HG02623 (cell line): ENCODE data around the gene TSSK1B.
"Not testable (repeated sequence)": the region's sequence is repeated elsewhere in the genome, so short reads cannot be mapped to it uniquely, and the experiment has no call there.

Experiments
- ATAC-seq: cut with Tn5 transposase; IDR thresholded peaks from one replicate; pipeline ENCODE4 v1.9.1; 2021; ENCODE audit warnings: moderate library complexity; ENCODE audit not compliant: unreplicated experiment

Gene TSSK1B

GRCh38 chr5:113404269-113404668, 30.5 kb downstream of the TSSK1B start:
- no peak for ATAC-seq

GRCh38 chr5:113397986-113398385, 36.8 kb downstream of the TSSK1B start:
- not testable (repeated sequence) for ATAC-seq

GRCh38 chr5:113397046-113397445, 37.7 kb downstream of the TSSK1B start:
- no peak for ATAC-seq

GRCh38 chr5:113394658-113395057, 40.1 kb downstream of the TSSK1B start:
- ATAC-seq = no peak

- ATAC-seq = no peak
Observed at GRCh38 chr5:113390224-113390623, 44.6 kb downstream of the TSSK1B start.

GRCh38 chr5:113389116-113389515, 45.7 kb downstream of the TSSK1B start:
- no peak for ATAC-seq

- ATAC-seq = no peak
Observed at GRCh38 chr5:113387844-113388243, 46.9 kb downstream of the TSSK1B start.

- ATAC-seq = no peak
Observed at GRCh38 chr5:113384782-113385285, 50.0 kb downstream of the TSSK1B start.

DNA sequence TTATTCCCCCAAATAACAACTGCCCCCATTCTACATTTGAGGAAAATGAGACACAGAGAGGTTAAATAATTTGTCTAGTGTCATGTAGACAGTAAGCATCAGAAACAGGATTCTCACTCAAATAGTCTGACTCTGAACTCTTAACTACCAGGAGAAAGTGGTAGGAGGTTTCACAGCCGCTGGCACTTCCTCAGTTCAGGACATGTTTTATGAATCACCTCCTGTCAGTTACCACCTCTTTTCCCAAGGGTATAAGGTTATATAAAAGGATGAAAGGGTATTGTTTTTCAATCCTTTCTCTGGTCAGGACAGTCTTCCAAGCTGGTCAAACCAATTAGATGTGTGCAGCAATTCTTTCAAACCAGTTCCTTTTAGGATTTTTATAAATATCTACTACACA, 52.1 kb downstream of the TSSK1B start:
- ATAC-seq = no peak
